Suppressor macrophage treated with lipopolysaccharide for 1 hour (primary cell): ENCODE results near the gene NEUROD2.

Experiments used
- DNase-seq, 3 donors: peaks; one replicate each; pipeline ENCODE4 v3.0.0-alpha.2; 2020 to 2022

The NEUROD2 gene

GRCh38 chr17:39578272-39578671 lies 29.4 kb downstream of the NEUROD2 start:
- DNase-seq, result no peak

- peak; percentile 32 to 37 (median 34) for DNase-seq
Observed at GRCh38 chr17:39576187-39576586, 31.5 kb downstream of the NEUROD2 start.

GRCh38 chr17:39573447-39574298 lies 34.0 kb downstream of the NEUROD2 start:
- DNase-seq, result peak; percentile 43 to 75 (median 57)

- no peak for DNase-seq
Observed at GRCh38 chr17:39572121-39572520, 35.6 kb downstream of the NEUROD2 start.

- DNase-seq, result peak; percentile 60 to 78 (median 69)
Observed at GRCh38 chr17:39569126-39569525, 38.6 kb downstream of the NEUROD2 start.

GRCh38 chr17:39568702-39569101 lies 39.0 kb downstream of the NEUROD2 start:
- no peak for DNase-seq

GRCh38 chr17:39566094-39566850 lies 41.4 kb downstream of the NEUROD2 start:
- no peak for DNase-seq

GRCh38 chr17:39564211-39564848 lies 43.4 kb downstream of the NEUROD2 start:
- no peak for DNase-seq

- DNase-seq, result no peak
Observed at GRCh38 chr17:39563476-39563875, 44.2 kb downstream of the NEUROD2 start.

- DNase-seq, result no peak
Observed at GRCh38 chr17:39562976-39563375, 44.7 kb downstream of the NEUROD2 start.

GRCh38 chr17:39562395-39562794 lies 45.3 kb downstream of the NEUROD2 start:
- no peak for DNase-seq

- no peak for DNase-seq
Observed at GRCh38 chr17:39556423-39556822, 51.3 kb downstream of the NEUROD2 start.

GRCh38 chr17:39555368-39555767 lies 52.4 kb downstream of the NEUROD2 start:
- DNase-seq, result no peak
